GM10248 (cell line): ENCODE data around the gene BACE2.

Experiments
- CTCF ChIA-PET: fragments of 300-600 bp; sonication (Branson Sonifier 250); formaldehyde crosslinking; extraction: SDS; loops from one replicate; lab custom pipeline; 2021; ENCODE audit warnings: antibody characterized with exemption; lab: Yijun Ruan, JAX
- POLR2A ChIA-PET: fragments of 350-650 bp; sonication (Branson Sonifier 250); formaldehyde crosslinking; extraction: SDS; loops from one replicate; lab custom pipeline; 2020; ENCODE audit warnings: antibody characterized with exemption; lab: Yijun Ruan, JAX
- DNase-seq: peaks from one replicate; pipeline ENCODE4 v3.0.0; 2012; ENCODE audit errors: extremely low spot score
- CTCF ChIP-seq: IDR thresholded peaks from 2 replicates; pipeline ENCODE4 v1.5.1; 2012; ENCODE audit warnings: mild to moderate bottlenecking, low read depth; ENCODE audit errors: extremely low read depth, missing control alignments, control extremely low read depth

The BACE2 gene

GRCh38 chr21:41147096-41147978, 20.6 kb upstream of the BACE2 start:
- ChIA-PET CTCF (interaction anchor here (0.7 to 2.2 kb wide), 3 partner anchors 9 to 25 kb away, joined by 3 to 6 read pairs (median 5); no protein-coding TSS in a partner anchor), POLR2A (no interaction called here)
- no peak for TF ChIP-seq CTCF
- DNase-seq = no peak

GRCh38 chr21:41147979-41148355, 20.0 kb upstream of the BACE2 start:
- TF ChIP-seq CTCF = no peak
- ChIA-PET POLR2A (no interaction called here), CTCF (interaction anchor here (2.2 kb wide), 1 partner anchor 14 kb away, joined by 6 read pairs; no protein-coding TSS in a partner anchor)
- no peak for DNase-seq

DNA sequence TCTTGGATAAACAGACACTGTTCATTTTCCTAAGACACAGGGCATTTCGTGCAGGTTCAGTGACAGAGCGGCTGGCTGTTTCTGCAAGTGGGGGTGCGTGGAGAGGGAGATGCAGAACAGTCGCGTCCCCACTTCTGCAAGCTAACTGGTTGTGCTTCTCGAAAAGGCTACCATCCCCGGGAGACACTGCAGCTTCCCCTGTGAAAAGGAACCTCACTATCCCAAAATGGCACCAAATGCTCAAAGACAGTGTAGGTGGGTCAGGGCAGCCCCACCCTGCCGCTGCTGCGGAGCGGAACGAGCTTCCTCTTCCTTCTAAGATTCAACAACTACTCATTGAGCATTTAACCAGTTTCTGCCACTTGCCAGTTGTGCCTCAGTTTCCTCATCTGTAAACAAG, 19.2 kb upstream of the BACE2 start:
- ChIA-PET CTCF (interaction anchor here (1.3 kb wide), 1 partner anchor 25 kb away, joined by 3 read pairs; no protein-coding TSS in a partner anchor), POLR2A (no interaction called here)
- no peak for DNase-seq
- no peak for TF ChIP-seq CTCF

DNA sequence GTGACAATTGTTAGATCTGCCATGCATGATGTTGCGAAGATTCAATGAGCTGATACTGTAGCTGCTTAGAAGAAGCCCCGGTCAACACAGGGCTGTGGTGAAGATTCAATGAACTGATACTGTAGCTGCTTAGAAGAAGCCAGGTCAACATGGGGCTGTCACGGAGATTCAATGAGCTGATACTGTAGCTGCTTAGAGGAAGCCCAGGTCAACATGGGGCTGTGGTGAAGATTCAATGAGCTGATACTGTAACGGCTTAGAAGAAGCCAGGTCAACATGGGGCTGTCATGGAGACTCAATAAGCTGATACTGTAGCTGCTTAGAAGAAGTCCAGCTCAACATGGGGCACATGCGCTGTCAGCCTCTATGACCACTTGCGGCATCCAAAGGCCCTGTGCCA, 18.8 kb upstream of the BACE2 start:
- POLR2A ChIA-PET = no interaction called here

DNA sequence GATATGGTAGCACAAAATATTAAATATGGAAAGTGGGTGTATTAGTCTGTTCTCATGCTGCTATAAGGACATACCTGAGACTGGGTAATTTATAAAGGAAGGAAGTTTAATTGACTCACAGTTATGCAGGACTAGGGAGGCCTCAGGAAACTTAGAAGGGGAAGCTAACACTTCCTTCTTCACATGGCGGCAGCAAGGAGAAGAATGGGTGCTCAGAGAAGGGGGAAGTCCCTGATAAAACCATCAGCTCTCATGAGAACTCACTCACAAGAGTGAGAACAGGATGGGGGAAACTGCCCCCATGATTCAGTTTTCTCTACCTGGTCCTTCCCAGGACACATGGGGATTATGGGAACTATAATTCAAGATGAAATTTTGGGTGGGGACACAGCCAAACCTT, 15.8 kb upstream of the BACE2 start:
- POLR2A ChIA-PET = no interaction called here
- no peak for TF ChIP-seq CTCF
- CTCF ChIA-PET = no interaction called here
- no peak for DNase-seq

More for the DNA sequence above, 18.8 kb upstream of the BACE2 start:
- DNase-seq = no peak
- TF ChIP-seq CTCF = no peak
- CTCF ChIA-PET = interaction anchor here (1.3 kb wide), 1 partner anchor 25 kb away, joined by 3 read pairs; no protein-coding TSS in a partner anchor

GRCh38 chr21:41153443-41153842, 14.5 kb upstream of the BACE2 start:
- CTCF ChIA-PET = no interaction called here
- no peak for TF ChIP-seq CTCF
- DNase-seq = no peak
- POLR2A ChIA-PET = no interaction called here
